ENCODE data around the gene DGKH. TPM values are rescaled to one million over a fixed set of nuclear protein-coding genes. Genes with fewer than 3 reads are reported as not detected.

DGKH gene
- total RNA-seq, 2 donors from 2014 or later = 4.6 to 8.9 TPM

- intact Hi-C loops (cut with DNase I) = loop anchor here (5.0 kb wide), 1 partner anchor 373 kb away; no protein-coding TSS in a partner anchor
- under 1% methylated on average over 53 of the region's 91 CpGs for WGBS
- no peaks in the 10 kb centered on the region for H3K27me3 ChIP-seq (replicated peaks; ENCODE audit: insufficient read depth)
- no peaks in the 10 kb centered on the region for H3K36me3 ChIP-seq
- H3K27ac ChIP-seq = peak overlapping the region; percentile 96 to 97
- peak overlapping the region; percentile 82 to 90 for H3K4me3 ChIP-seq
- H3K4me1 ChIP-seq (replicated peaks) = peaks cover 3% of the 10 kb centered on the region
- peak; percentile 87 for DNase-seq (ENCODE audit: low spot score)
- no peaks in the 10 kb centered on the region for H3K9me3 ChIP-seq
- TF ChIP-seq POLR2AphosphoS5 (IDR thresholded peaks at IDR 0.05) (peak; percentile 17), CTCF (IDR thresholded peaks at IDR 0.05) (peak in 2 of 4 experiments; percentile 21 to 34), POLR2A (IDR thresholded peaks at IDR 0.05) (peak; percentile 92)
Observed at GRCh38 chr13:42039946-42040729, 8.3 kb upstream of the DGKH start.

GRCh38 chr13:42040730-42041010 lies 7.8 kb upstream of the DGKH start:
- 0% methylated on average over 17 of the region's 49 CpGs for WGBS

GRCh38 chr13:42041011-42041683 lies 7.3 kb upstream of the DGKH start:
- Histone ChIP-seq H3K27ac (peak overlapping the region; percentile 96 to 97), H3K27me3 (replicated peaks; ENCODE audit: insufficient read depth) (no peaks in the 10 kb centered on the region), H3K36me3 (no peaks in the 10 kb centered on the region), H3K4me1 (replicated peaks) (peaks cover 3% of the 10 kb centered on the region), H3K4me3 (peak overlapping the region; percentile 82 to 90), H3K9me3 (no peaks in the 10 kb centered on the region)
- intact Hi-C loops (cut with DNase I) = loop anchor here (5.0 kb wide), 1 partner anchor 374 kb away; no protein-coding TSS in a partner anchor
- TF ChIP-seq CTCF (IDR thresholded peaks at IDR 0.05) (no peak), POLR2A (IDR thresholded peaks at IDR 0.05) (peak; percentile 13), POLR2AphosphoS5 (IDR thresholded peaks at IDR 0.05) (peak; percentile 22)
- peak; percentile 49 for DNase-seq (ENCODE audit: low spot score)
- WGBS = under 1% methylated on average over 52 of the region's 58 CpGs

More at GRCh38 chr13:42040730-42041010, 7.8 kb upstream of the DGKH start:
- Histone ChIP-seq H3K9me3 (no peaks in the 10 kb centered on the region), H3K27me3 (replicated peaks; ENCODE audit: insufficient read depth) (no peaks in the 10 kb centered on the region), H3K4me1 (replicated peaks) (peaks cover 3% of the 10 kb centered on the region), H3K36me3 (no peaks in the 10 kb centered on the region), H3K27ac (peak overlapping the region; percentile 96 to 97), H3K4me3 (peak overlapping the region; percentile 82 to 90)
- DNase-seq (ENCODE audit: low spot score) = no peak
- intact Hi-C loops (cut with DNase I) = loop anchor here (5.0 kb wide), 1 partner anchor 373 kb away; no protein-coding TSS in a partner anchor
- TF ChIP-seq POLR2AphosphoS5 (IDR thresholded peaks at IDR 0.05) = no peak

- TF ChIP-seq POLR2AphosphoS5 (IDR thresholded peaks at IDR 0.05) (peak; percentile 14), POLR2A (IDR thresholded peaks at IDR 0.05) (no peak), CTCF (IDR thresholded peaks at IDR 0.05) (peak in 3 of 4 experiments; percentile 12 to 69 (median 41))
- Histone ChIP-seq H3K4me1 (replicated peaks) (peaks cover 3% of the 10 kb centered on the region), H3K9me3 (no peaks in the 10 kb centered on the region), H3K27ac (peak overlapping the region; percentile 96 to 97), H3K4me3 (peak overlapping the region; percentile 82 to 90), H3K36me3 (no peaks in the 10 kb centered on the region), H3K27me3 (replicated peaks; ENCODE audit: insufficient read depth) (no peaks in the 10 kb centered on the region)
- 5% methylated on average over 16 of the region's 16 CpGs for WGBS
- intact Hi-C loops (cut with DNase I) = loop anchor here (5.0 kb wide), 1 partner anchor 374 kb away; no protein-coding TSS in a partner anchor
- peak; percentile 44 for DNase-seq (ENCODE audit: low spot score)
Observed at GRCh38 chr13:42041684-42042035, 6.8 kb upstream of the DGKH start.

- H3K27me3 ChIP-seq (replicated peaks; ENCODE audit: insufficient read depth) = no peaks in the 10 kb centered on the region
- intact Hi-C loops (cut with DNase I) = loop anchor here (5.0 kb wide), 1 partner anchor 376 kb away; no protein-coding TSS in a partner anchor
- 99% methylated on average over 5 of the region's 5 CpGs for WGBS
Observed at GRCh38 chr13:42043676-42044075, 4.8 kb upstream of the DGKH start.

More at GRCh38 chr13:42043676-42044075, 4.8 kb upstream of the DGKH start:
- H3K9me3 ChIP-seq = no peaks in the 10 kb centered on the region
- peaks cover 3% of the 10 kb centered on the region for H3K4me1 ChIP-seq (replicated peaks)
- H3K27ac ChIP-seq = no peak overlapping the region
- TF ChIP-seq POLR2A (IDR thresholded peaks at IDR 0.05) = no peak
- no peak for TF ChIP-seq CTCF (IDR thresholded peaks at IDR 0.05)
- no peak for TF ChIP-seq POLR2AphosphoS5 (IDR thresholded peaks at IDR 0.05)
- no peak overlapping the region for H3K4me3 ChIP-seq
- H3K36me3 ChIP-seq = no peaks in the 10 kb centered on the region
- DNase-seq (ENCODE audit: low spot score) = no peak

All from prostate gland (tissue), 2 donors.